Muscle of back (tissue), 13 donors: Measurements from ENCODE around the gene PATJ. TPM values are rescaled to one million over a fixed set of nuclear protein-coding genes. Genes with fewer than 3 reads are reported as not detected.
A peak's percentile ranks its signal among the peaks of the same experiment; 100 is the strongest.
"Not testable (repeated sequence)": the region's sequence is repeated elsewhere in the genome, so short reads cannot be mapped to it uniquely, and the experiment has no call there.

Experiments used
- DNase-seq, 3 donors: peaks; one replicate each; pipeline versions ENCODE4 v3.0.0 to v3.0.0-alpha.2; 2013
- long read RNA-seq, 9 donors: transcript quantifications; one replicate each; lab custom pipeline, GENCODE V29; 2026
- polyA plus RNA-seq, 10 donors: library from polyadenylated mRNA; unstranded; fragments of 120-200 nt; gene quantifications; one replicate each; pipeline ENCODE4 v1.2.1, GENCODE V29; 2013; ENCODE audit not compliant: insufficient read length in 10 of 10

The PATJ gene, protein sequence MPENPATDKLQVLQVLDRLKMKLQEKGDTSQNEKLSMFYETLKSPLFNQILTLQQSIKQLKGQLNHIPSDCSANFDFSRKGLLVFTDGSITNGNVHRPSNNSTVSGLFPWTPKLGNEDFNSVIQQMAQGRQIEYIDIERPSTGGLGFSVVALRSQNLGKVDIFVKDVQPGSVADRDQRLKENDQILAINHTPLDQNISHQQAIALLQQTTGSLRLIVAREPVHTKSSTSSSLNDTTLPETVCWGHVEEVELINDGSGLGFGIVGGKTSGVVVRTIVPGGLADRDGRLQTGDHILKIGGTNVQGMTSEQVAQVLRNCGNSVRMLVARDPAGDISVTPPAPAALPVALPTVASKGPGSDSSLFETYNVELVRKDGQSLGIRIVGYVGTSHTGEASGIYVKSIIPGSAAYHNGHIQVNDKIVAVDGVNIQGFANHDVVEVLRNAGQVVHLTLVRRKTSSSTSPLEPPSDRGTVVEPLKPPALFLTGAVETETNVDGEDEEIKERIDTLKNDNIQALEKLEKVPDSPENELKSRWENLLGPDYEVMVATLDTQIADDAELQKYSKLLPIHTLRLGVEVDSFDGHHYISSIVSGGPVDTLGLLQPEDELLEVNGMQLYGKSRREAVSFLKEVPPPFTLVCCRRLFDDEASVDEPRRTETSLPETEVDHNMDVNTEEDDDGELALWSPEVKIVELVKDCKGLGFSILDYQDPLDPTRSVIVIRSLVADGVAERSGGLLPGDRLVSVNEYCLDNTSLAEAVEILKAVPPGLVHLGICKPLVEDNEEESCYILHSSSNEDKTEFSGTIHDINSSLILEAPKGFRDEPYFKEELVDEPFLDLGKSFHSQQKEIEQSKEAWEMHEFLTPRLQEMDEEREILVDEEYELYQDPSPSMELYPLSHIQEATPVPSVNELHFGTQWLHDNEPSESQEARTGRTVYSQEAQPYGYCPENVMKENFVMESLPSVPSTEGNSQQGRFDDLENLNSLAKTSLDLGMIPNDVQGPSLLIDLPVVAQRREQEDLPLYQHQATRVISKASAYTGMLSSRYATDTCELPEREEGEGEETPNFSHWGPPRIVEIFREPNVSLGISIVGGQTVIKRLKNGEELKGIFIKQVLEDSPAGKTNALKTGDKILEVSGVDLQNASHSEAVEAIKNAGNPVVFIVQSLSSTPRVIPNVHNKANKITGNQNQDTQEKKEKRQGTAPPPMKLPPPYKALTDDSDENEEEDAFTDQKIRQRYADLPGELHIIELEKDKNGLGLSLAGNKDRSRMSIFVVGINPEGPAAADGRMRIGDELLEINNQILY (N-terminal part only)
- polyA plus RNA-seq: 1 to 10 TPM; 1.9 to 4.7 (median 3.7) TPM
- long read RNA-seq, donor 1: 0 reads
- long read RNA-seq, donor 2: 0 reads
- long read RNA-seq, donor 3: 0 reads
- long read RNA-seq, donor 4: 0 reads
- long read RNA-seq, donor 5: 0 reads
- long read RNA-seq, donor 6: 0 reads
- long read RNA-seq, donor 7: 0 reads
- long read RNA-seq, donor 8: 0 reads
- long read RNA-seq, donor 9: 0 reads

DNA sequence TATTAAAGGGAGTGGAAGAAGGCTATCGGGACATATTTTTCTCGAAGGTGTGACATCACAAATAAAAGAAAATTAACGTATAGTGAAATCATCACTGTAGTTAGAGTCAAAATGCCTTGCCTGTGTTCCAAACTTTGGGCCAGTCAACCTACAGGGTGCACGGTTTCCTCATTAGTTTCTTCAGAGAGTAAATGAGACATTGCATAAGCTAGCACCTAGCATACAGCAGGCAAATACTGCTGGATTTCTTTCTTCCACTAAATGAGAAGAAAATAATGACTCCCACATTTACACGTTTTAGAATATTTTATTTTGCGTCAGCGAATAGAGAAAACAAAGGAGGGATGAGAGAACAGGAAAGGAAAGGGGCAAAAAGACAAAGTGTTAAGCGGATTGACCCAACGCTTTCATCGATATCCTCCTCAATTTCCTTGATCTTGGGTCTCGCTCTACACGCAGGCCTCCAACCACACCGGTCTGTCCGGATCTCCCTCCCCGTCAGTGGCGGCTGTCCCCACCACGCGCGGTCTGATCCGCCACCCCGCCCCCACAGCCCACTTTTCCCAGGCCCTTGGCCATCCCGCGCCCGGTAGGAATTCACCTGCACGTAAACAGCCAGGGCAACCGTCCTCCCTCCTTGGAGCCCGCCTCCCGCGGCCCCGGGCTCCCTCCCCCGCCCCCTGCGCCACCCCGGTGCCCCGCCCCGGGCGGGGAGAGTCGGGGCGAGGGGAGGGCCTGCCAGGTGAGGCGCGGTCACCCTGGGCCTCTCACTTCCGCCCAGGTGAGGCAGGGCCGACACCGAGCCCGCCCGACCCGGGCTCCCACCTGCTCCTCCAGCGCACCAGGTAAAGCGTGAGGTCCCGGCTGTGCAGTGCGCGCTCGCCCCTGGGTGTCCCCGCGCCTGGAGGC lies at the start of gene PATJ:
PATJ (plus strand) TSS at position 770 of the 909 bp plus-strand sequence. CDS start 20,413 bp downstream, outside the sequence.
- DNase-seq: peak in 2 of 3 donors; percentile 51 to 79

DNA sequence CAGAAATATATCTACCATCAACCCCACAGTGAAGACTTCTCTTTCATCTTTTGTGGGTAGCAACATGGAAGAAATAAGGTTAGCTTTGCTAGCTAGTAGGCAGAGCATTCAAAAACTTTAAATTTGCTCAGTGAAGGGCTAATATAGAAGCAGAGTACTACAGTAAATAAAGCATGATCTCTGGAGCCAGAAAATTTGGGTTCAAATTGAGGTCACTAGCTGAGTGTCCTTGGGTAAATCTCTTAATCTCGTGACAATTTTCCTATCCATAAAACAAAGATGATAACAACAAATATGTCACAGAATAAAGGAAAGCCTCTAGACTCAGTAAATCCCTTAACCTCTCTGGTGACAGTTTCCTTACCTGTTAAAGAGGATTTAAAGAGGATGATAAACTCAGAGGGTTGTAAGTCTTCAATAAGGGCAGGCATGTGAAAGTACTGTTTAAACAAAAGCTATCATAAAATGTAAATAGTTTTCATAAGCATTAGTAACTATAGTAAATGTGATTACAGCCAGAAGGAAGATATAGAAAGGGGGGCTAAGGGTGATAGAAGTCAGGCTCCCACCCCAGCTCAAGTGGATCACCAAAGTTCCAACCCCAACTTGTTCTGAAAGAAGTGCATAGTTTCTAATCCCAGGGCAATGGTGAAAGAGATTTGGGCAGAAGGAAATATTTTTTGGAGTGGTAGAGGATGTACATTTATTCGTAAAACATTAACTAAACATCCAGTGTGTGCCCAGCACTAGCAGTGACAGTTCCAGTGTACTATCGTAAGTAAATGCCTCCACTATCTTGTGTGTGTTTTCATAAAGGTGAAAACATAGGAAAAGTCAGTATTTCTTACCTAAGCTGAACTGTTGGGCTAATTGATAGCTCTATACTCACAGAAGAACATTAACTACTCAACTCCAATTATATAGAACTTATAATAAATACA lies 42.1 kb upstream of the PATJ start:
- DNase-seq: peak in 2 of 3 donors; percentile 2 to 28

DNA sequence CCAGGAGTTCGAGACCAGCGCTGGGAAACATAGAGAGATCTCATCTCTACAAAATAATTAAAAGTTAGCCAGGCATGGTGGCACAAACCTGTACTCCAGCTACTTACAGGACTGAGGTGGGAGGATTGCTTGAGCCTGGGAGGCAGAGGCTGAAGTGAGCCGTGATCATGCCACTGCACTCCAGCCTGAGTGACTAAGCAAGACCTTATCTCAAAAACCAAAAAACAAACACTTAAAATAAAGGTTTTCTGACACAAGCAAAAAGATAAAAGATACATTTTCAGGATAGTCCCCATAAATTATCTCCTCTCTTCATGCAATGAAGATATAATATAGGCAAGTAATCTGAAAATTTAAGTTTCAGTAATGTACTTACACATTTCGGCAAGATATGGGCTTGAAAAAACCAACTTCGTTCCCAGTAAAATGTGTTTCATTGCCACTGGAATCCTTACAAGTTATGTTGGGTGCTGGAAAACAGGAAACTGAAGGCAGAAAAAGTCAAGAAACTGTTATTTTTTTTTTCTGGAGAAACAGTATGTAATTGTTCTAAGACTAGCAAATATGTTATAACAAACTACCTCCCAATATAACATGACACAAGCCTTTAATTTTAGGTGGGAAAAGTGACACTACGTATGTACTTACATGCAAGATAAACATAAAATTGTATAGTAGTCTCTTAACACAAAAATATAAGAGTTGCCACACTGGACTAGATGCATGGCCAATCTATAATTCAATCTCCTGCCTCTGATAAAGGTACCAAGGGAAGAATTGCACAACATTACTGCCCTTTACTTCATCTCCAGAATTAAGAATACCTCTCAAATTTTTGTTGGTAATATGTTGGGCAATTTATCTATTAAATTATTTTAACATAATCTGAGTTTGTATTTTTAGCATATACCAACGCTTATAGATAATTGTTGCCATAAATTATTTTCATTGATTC lies 33.0 kb upstream of the PATJ start:
- DNase-seq: no peak

GRCh38 chr1:61709908-61710289 lies 32.4 kb upstream of the PATJ start:
- no peak for DNase-seq

DNA sequence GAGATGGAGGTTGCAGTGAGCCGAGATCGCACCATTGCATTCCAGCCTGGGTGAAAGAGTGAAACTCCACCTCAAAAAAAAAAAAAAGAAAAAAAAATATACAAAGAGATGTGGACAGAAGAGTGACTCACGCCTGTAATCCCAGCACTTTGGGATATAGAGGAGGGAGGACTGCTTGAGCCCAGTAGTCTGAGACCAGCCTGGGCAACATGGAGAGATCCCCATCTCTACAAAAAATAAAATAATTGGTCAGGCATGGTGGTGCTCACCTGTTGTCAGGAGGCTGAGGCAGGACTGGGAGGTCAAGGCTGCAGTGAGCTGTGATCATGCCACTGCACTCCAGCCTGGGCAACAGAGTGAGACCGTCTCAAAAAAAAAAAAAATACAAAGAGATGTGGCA lies 31.0 kb upstream of the PATJ start:
- not testable (repeated sequence) for DNase-seq

- DNase-seq: no peak
These were observed 30.3 kb upstream of the PATJ start for GRCh38 chr1:61711969-61712368.

DNA sequence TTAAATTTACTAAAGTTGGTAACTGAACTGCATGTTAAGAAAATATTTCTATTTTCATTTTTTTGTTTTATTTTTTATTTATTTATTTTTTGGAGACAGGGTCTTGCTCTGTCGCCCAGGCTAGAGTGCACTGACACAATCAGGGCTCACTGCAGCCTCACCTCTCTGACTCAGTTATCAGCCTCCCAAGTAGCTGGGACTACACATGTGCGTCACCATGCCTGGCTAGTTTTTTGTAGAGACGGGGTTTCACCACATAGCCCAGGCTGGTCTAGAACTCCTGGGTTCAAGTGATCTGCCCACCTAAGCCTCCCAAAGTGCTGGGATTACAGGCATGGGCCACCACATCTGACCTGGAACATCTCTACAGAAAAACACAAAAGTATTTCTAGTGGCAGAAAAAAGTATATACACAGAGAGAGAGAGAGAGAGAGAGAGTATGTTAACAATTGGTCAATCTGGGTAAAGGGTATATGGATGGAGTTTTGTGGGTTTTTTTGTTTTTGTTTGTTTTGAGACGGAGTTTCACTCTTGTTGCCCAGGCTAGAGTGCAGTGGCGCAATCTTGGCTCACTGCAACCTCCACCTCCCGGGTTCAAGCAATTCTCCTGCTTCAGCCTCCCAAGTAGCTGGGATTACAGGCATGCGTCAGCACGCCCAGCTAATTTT lies 23.1 kb upstream of the PATJ start:
- DNase-seq: not testable (repeated sequence)

- no peak for DNase-seq
These were observed 17.8 kb upstream of the PATJ start for GRCh38 chr1:61724506-61724812.

GRCh38 chr1:61724813-61725694 lies 17.2 kb upstream of the PATJ start, which contains the start of gene TM2D1:
TM2D1 (minus strand) TSS chr1:61725141; CDS start chr1:61725120, 21 bp downstream.
- peak; percentile 91 to 97 (median 95) for DNase-seq

GRCh38 chr1:61727544-61727943 lies 14.7 kb upstream of the PATJ start:
- DNase-seq: no peak

- DNase-seq: not testable (repeated sequence)
These were observed 11.6 kb upstream of the PATJ start for GRCh38 chr1:61730679-61731078.

DNA sequence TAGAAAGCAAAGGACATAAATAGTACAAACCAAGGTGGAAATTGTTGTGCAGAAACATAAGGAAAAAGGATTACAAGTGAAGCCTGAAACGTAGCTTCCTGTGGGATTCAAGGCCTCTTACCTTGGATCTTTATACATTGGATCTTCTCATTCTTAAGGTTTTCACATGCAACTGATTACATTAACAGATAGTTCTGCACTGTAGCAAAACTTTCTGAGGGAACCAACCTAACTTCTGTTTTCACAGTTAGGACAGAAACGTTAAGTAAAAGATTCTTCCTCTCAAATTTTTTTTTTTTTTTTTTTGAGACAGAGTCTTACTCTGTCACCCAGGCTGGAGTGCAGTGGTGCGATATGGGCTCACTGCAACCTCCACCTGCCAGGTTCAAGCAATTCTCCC lies 9.6 kb upstream of the PATJ start:
- DNase-seq: peak in 1 of 3 donors; percentile 49

DNA sequence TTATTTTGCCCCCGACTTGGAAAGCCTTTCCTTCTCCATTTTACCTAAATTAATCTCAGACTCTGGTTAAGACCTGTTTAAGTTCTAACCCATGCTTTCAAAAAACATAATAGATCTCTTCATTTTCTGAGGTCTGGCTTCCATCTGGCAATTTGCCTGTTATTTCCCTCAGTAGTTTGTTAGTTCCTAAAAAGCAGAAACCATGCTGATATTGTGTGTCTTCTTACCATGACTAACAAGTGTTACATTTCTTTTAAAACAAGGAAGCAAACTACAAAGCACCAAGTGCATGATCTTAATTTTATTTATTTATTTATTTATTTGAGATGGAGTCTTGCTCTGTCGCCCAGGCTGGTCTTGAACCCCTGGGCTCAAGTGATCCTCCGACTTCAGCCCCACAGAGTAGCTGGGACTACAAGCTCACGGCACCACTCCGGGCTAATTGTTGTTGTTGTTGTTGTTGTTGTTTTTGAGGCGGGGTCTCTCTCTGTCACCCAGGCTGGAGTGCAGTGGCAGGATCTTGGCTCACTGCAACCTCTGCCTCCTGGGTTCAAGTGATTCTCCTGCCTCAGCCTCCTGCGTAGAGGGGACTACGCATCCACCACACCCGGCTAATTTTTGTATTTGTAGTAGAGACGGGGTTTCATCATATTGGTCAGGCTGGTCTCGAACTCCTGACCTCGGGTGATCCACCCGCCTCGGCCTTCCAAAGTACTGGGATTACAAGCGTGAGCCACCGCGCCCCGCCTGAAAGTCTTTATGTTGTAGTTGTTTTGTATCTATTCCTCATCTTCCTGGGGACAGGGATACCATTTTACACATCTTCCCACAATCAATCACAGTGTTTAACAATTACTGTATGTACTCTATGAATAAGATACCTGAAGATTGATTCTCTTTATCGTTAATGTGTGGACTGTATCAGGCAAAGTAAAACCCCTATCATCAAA lies 1.3 kb upstream of the PATJ start:
- peak in 1 of 3 donors; percentile 12 for DNase-seq

GRCh38 chr1:61742620-61743430 lies 545 bp downstream of the PATJ start:
- DNase-seq: peak; percentile 45 to 86 (median 67)
